ENCODE results near the gene IGFL2. TPM values are rescaled to one million over a fixed set of nuclear protein-coding genes. Genes with fewer than 3 reads are reported as not detected.
A peak's percentile ranks its signal among the peaks of the same experiment; 100 is the strongest.
"Not testable (repeated sequence)": the region's sequence is repeated elsewhere in the genome, so short reads cannot be mapped to it uniquely, and the experiment has no call there.

The IGFL2 gene
- total and polyA plus RNA-seq, 7 experiments from 2014 or later = 0.48 TPM; not detected in 6

- CTCF ChIA-PET = no interaction called here
- Histone ChIP-seq H3K27ac (ENCODE audit: low read depth, low read length) (no peak overlapping the region), H3K4me3 (ENCODE audit: low read length) (no peak overlapping the region), H3K27me3 (ENCODE audit: control insufficient read depth in 2 of 2, insufficient read depth in 2 of 2, low read length in 2 of 2) (no peaks in the 10 kb centered on the region), H3K36me3 (ENCODE audit: control insufficient read depth in 2 of 3, insufficient read depth in 3 of 3, low read length in 3 of 3) (no peaks in the 10 kb centered on the region), H3K4me1 (ENCODE audit: control insufficient read depth in 2 of 2, insufficient read depth in 2 of 2, low read length in 2 of 2) (peaks cover 0 to 5% of the 10 kb centered on the region in 2 donors), H3K9me3 (ENCODE audit: control insufficient read depth in 2 of 3, low read length in 3 of 3) (no peaks in the 10 kb centered on the region)
- peaks cover 0 to 16% (median 5%) of the 10 kb centered on the region in 7 donors for H3K4me1 Mint-ChIP-seq
- H3K27me3 Mint-ChIP-seq = peaks cover 10 to 33% (median 15%) of the 10 kb centered on the region in 5 donors
- DNase-seq (no peak), ATAC-seq (no peak)
- H3K4me3 Mint-ChIP-seq = no peak overlapping the region
- H3K36me3 Mint-ChIP-seq = no peaks in the 10 kb centered on the region
- H3K27ac Mint-ChIP-seq = no peak overlapping the region
- intact Hi-C loops (cut with micrococcal nuclease) = no loop called here
- no peaks in the 10 kb centered on the region for H3K9me3 Mint-ChIP-seq
- POLR2A ChIA-PET = no interaction called here
Measured at GRCh38 chr19:46206682-46207081, 58.6 kb downstream of the IGFL2 start.

DNA sequence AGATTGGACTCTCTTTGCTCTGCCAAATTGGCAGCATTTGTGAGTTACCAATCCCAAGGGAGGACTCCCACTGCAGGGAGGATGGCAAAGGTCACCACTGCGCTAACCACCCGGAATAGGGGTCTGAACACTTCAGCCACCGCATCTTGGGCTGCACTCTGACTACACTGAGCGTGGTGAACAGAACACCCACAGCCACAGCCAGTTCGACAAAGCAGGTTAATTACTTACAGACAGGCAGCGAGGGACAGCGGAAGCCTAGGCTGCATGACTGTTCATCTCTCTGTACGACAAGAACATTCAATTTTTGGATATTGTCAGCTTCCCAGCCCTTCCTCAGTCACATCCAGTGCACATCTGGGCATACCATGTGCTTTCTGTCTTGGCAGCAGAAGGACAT, 59.8 kb downstream of the IGFL2 start:
- intact Hi-C loops (cut with micrococcal nuclease); H3K9me3 Mint-ChIP-seq; ATAC-seq; POLR2A ChIA-PET; H3K27me3 ChIP-seq (ENCODE audit: control insufficient read depth in 2 of 2, insufficient read depth in 2 of 2, low read length in 2 of 2); H3K4me1 ChIP-seq (ENCODE audit: control insufficient read depth in 2 of 2, insufficient read depth in 2 of 2, low read length in 2 of 2); H3K36me3 ChIP-seq (ENCODE audit: control insufficient read depth in 2 of 3, insufficient read depth in 3 of 3, low read length in 3 of 3); H3K36me3 Mint-ChIP-seq; H3K4me3 ChIP-seq (ENCODE audit: low read length); DNase-seq; H3K27ac Mint-ChIP-seq; H3K27ac ChIP-seq (ENCODE audit: low read depth, low read length); CTCF ChIA-PET; H3K9me3 ChIP-seq (ENCODE audit: control insufficient read depth in 2 of 3, low read length in 3 of 3): not testable (repeated sequence)
- H3K4me1 Mint-ChIP-seq = peaks cover 0 to 16% (median 5%) of the 10 kb centered on the region in 7 donors
- peaks cover 3 to 22% (median 5%) of the 10 kb centered on the region in 5 donors for H3K27me3 Mint-ChIP-seq
- peak overlapping the region in 1 of 10 donors; percentile 29 for H3K4me3 Mint-ChIP-seq

DNA sequence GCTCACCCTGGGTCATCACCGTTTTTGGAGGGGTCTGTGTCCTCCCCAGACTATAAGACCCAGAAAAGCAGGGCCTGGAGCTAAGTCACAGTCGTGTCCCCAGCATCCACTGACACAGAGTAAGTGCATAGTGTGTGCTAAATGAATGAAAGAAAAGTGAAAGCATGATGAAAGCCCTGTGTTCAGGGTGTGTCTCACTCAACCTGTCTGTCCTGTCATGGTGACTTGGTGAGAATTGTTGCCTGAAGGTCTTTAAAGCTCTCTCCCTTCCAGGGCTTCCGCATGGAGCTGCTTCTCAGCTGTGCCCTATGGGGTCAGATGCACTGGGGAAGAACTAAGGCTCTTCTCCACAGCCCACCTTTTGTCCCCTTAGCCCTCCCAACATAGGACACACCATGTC, 61.0 kb downstream of the IGFL2 start:
- H3K4me3 Mint-ChIP-seq = peak overlapping the region in 1 of 10 donors; percentile 63
- H3K4me1 Mint-ChIP-seq = peaks cover 0 to 16% (median 5%) of the 10 kb centered on the region in 7 donors
- intact Hi-C loops (cut with micrococcal nuclease) = no loop called here
- Histone ChIP-seq H3K36me3 (ENCODE audit: control insufficient read depth in 2 of 3, insufficient read depth in 3 of 3, low read length in 3 of 3) (no peaks in the 10 kb centered on the region), H3K4me3 (ENCODE audit: low read length) (no peak overlapping the region), H3K27ac (ENCODE audit: low read depth, low read length) (no peak overlapping the region), H3K9me3 (ENCODE audit: control insufficient read depth in 2 of 3, low read length in 3 of 3) (no peaks in the 10 kb centered on the region), H3K27me3 (ENCODE audit: control insufficient read depth in 2 of 2, insufficient read depth in 2 of 2, low read length in 2 of 2) (no peaks in the 10 kb centered on the region), H3K4me1 (ENCODE audit: control insufficient read depth in 2 of 2, insufficient read depth in 2 of 2, low read length in 2 of 2) (peaks cover 0 to 5% of the 10 kb centered on the region in 2 donors)
- ChIA-PET POLR2A (no interaction called here), CTCF (interaction anchor here (0.7 kb wide), 1 partner anchor 1219 kb away, joined by 3 read pairs; no protein-coding TSS in a partner anchor)
- H3K36me3 Mint-ChIP-seq = no peaks in the 10 kb centered on the region
- DNase-seq (no peak), ATAC-seq (no peak)
- H3K27me3 Mint-ChIP-seq = peaks cover 0 to 25% (median 15%) of the 10 kb centered on the region in 5 donors
- H3K9me3 Mint-ChIP-seq = no peaks in the 10 kb centered on the region
- H3K27ac Mint-ChIP-seq = peak overlapping the region in 1 of 9 donors; percentile 80

- H3K36me3 Mint-ChIP-seq = no peaks in the 10 kb centered on the region
- Histone ChIP-seq H3K9me3 (ENCODE audit: control insufficient read depth in 2 of 3, low read length in 3 of 3) (no peaks in the 10 kb centered on the region), H3K27me3 (ENCODE audit: control insufficient read depth in 2 of 2, insufficient read depth in 2 of 2, low read length in 2 of 2) (no peaks in the 10 kb centered on the region), H3K4me1 (ENCODE audit: control insufficient read depth in 2 of 2, insufficient read depth in 2 of 2, low read length in 2 of 2) (peaks cover 0 to 5% of the 10 kb centered on the region in 2 donors), H3K27ac (ENCODE audit: low read depth, low read length) (no peak overlapping the region), H3K4me3 (ENCODE audit: low read length) (no peak overlapping the region), H3K36me3 (ENCODE audit: control insufficient read depth in 2 of 3, insufficient read depth in 3 of 3, low read length in 3 of 3) (no peaks in the 10 kb centered on the region)
- ATAC-seq = no peak
- peak overlapping the region in 1 of 10 donors; percentile 63 for H3K4me3 Mint-ChIP-seq
- CTCF ChIA-PET = interaction anchor here (0.7 kb wide), 1 partner anchor 1219 kb away, joined by 3 read pairs; no protein-coding TSS in a partner anchor
- H3K4me1 Mint-ChIP-seq = peaks cover 0 to 16% (median 5%) of the 10 kb centered on the region in 7 donors
- peak overlapping the region in 1 of 9 donors; percentile 80 for H3K27ac Mint-ChIP-seq
- H3K9me3 Mint-ChIP-seq = no peaks in the 10 kb centered on the region
- peaks cover 4 to 26% (median 19%) of the 10 kb centered on the region in 5 donors for H3K27me3 Mint-ChIP-seq
- intact Hi-C loops (cut with micrococcal nuclease) = no loop called here
- no peak for DNase-seq
- POLR2A ChIA-PET = no interaction called here
Measured at GRCh38 chr19:46209472-46209871, 61.4 kb downstream of the IGFL2 start.

- H3K27me3 Mint-ChIP-seq = peaks cover 5 to 26% (median 19%) of the 10 kb centered on the region in 5 donors
- peaks cover 0 to 16% (median 5%) of the 10 kb centered on the region in 7 donors for H3K4me1 Mint-ChIP-seq
- DNase-seq (no peak), ATAC-seq (no peak)
- H3K9me3 ChIP-seq (ENCODE audit: control insufficient read depth in 2 of 3, low read length in 3 of 3) = no peaks in the 10 kb centered on the region
- H3K36me3 ChIP-seq (ENCODE audit: control insufficient read depth in 2 of 3, insufficient read depth in 3 of 3, low read length in 3 of 3) = no peaks in the 10 kb centered on the region
- CTCF ChIA-PET = no interaction called here
- POLR2A ChIA-PET = no interaction called here
- H3K27ac ChIP-seq (ENCODE audit: low read depth, low read length) = no peak overlapping the region
- H3K4me3 ChIP-seq (ENCODE audit: low read length) = no peak overlapping the region
- H3K36me3 Mint-ChIP-seq = no peaks in the 10 kb centered on the region
- intact Hi-C loops (cut with micrococcal nuclease) = no loop called here
- peaks cover 0 to 5% of the 10 kb centered on the region in 2 donors for H3K4me1 ChIP-seq (ENCODE audit: control insufficient read depth in 2 of 2, insufficient read depth in 2 of 2, low read length in 2 of 2)
- H3K27ac Mint-ChIP-seq = no peak overlapping the region
- H3K4me3 Mint-ChIP-seq = no peak overlapping the region
- H3K27me3 ChIP-seq (ENCODE audit: control insufficient read depth in 2 of 2, insufficient read depth in 2 of 2, low read length in 2 of 2) = no peaks in the 10 kb centered on the region
- no peaks in the 10 kb centered on the region for H3K9me3 Mint-ChIP-seq
Measured at GRCh38 chr19:46210669-46211068, 62.6 kb downstream of the IGFL2 start.

Other genes starting within 250 kb of the IGFL2 start
- gene MYPOP, start 245.6 kb upstream of the IGFL2 start, total RNA-seq = 10 to 100 TPM in 3 of 5 experiments, 1 to 10 TPM in 2; 7.0 to 14.5 (median 11.2) TPM
- under 1 TPM; 0.15 to 0.40 TPM for gene MYPOP, start 245.6 kb upstream of the IGFL2 start, polyA plus RNA-seq
- not detected for gene NANOS2, start 233.5 kb upstream of the IGFL2 start, total RNA-seq
- not detected for gene NANOS2, start 233.5 kb upstream of the IGFL2 start, polyA plus RNA-seq
- gene NOVA2, start 174.4 kb upstream of the IGFL2 start, total RNA-seq = under 1 TPM in 1 of 5 experiments, not detected in 4; 0.19 TPM
- gene NOVA2, start 174.4 kb upstream of the IGFL2 start, polyA plus RNA-seq = not detected
- gene CCDC61, start 152.8 kb upstream of the IGFL2 start, total RNA-seq = 10 to 100 TPM; 15.5 to 35.8 (median 25.3) TPM
- gene CCDC61, start 152.8 kb upstream of the IGFL2 start, polyA plus RNA-seq = 10 to 100 TPM; 10.1 to 12.9 TPM
- not detected for gene PGLYRP1, start 125.2 kb upstream of the IGFL2 start, total RNA-seq
- not detected for gene PGLYRP1, start 125.2 kb upstream of the IGFL2 start, polyA plus RNA-seq
- gene IGFL4, start 107.2 kb upstream of the IGFL2 start, total RNA-seq = not detected
- gene IGFL4, start 107.2 kb upstream of the IGFL2 start, polyA plus RNA-seq = not detected
- gene IGFL3, start 23.6 kb upstream of the IGFL2 start, total RNA-seq = not detected
- not detected for gene IGFL3, start 23.6 kb upstream of the IGFL2 start, polyA plus RNA-seq
- gene IGFL1, start 81.5 kb downstream of the IGFL2 start, total RNA-seq = not detected
- gene IGFL1, start 81.5 kb downstream of the IGFL2 start, polyA plus RNA-seq = not detected
- gene HIF3A, start 148.8 kb downstream of the IGFL2 start, total RNA-seq = not detected
- not detected for gene HIF3A, start 148.8 kb downstream of the IGFL2 start, polyA plus RNA-seq
- gene PPP5C, start 198.8 kb downstream of the IGFL2 start, total RNA-seq = 100 to 1,000 TPM in 1 of 5 experiments, 10 to 100 TPM in 4; 41.4 to 107 (median 52.0) TPM
- gene PPP5C, start 198.8 kb downstream of the IGFL2 start, polyA plus RNA-seq = 10 to 100 TPM; 17.4 to 34.8 TPM